Measurements from ENCODE around the gene NBPF11. TPM values are rescaled to one million over a fixed set of nuclear protein-coding genes. Genes with fewer than 3 reads are reported as not detected.
"Not testable (repeated sequence)": the region's sequence is repeated elsewhere in the genome, so short reads cannot be mapped to it uniquely, and the experiment has no call there.

The NBPF11 gene
- total and polyA plus RNA-seq, 8 donors = 8.1 to 40.3 (median 34.3) TPM

GRCh38 chr1:148152795-148153194 is 714 bp upstream of the NBPF11 start:
- H3K9me3 ChIP-seq; ATAC-seq; H3K36me3 ChIP-seq; H3K27ac ChIP-seq; intact Hi-C loops (cut with DNase I); DNase-seq; H3K4me1 ChIP-seq; H3K4me3 ChIP-seq: not testable (repeated sequence)
- H3K27me3 ChIP-seq = peaks cover 0 to 11% of the 10 kb centered on the region in 2 donors

- H3K36me3 ChIP-seq; H3K9me3 ChIP-seq; H3K4me1 ChIP-seq; intact Hi-C loops (cut with DNase I): not testable (repeated sequence)
- DNase-seq (peak in 1 of 4 donors; percentile 87), ATAC-seq (peak; percentile 79)
- peaks cover 0 to 11% of the 10 kb centered on the region in 2 donors for H3K27me3 ChIP-seq
- H3K4me3 ChIP-seq = peak overlapping the region; percentile 50 to 73
- H3K27ac ChIP-seq = peak overlapping the region; percentile 33 to 74
These were observed 686 bp downstream of the NBPF11 start for GRCh38 chr1:148151371-148151819.

GRCh38 chr1:148150945-148151344 is 1.1 kb downstream of the NBPF11 start:
- H3K9me3 ChIP-seq; H3K4me1 ChIP-seq; H3K27ac ChIP-seq; H3K36me3 ChIP-seq; H3K27me3 ChIP-seq; DNase-seq; intact Hi-C loops (cut with DNase I): not testable (repeated sequence)
- peak; percentile 13 for ATAC-seq
- H3K4me3 ChIP-seq = peak overlapping the region; percentile 50 to 73

GRCh38 chr1:148150014-148150413 is 2.1 kb downstream of the NBPF11 start:
- ATAC-seq; H3K27me3 ChIP-seq; DNase-seq; H3K4me3 ChIP-seq; H3K27ac ChIP-seq; H3K4me1 ChIP-seq; intact Hi-C loops (cut with DNase I); H3K36me3 ChIP-seq; H3K9me3 ChIP-seq: not testable (repeated sequence)

- peak in 1 of 4 donors; percentile 59 for DNase-seq
- ATAC-seq = not testable (repeated sequence)
These were observed 2.8 kb downstream of the NBPF11 start for GRCh38 chr1:148149050-148149815.

GRCh38 chr1:148147052-148147838 is 4.8 kb downstream of the NBPF11 start:
- H3K27ac ChIP-seq; H3K27me3 ChIP-seq; H3K9me3 ChIP-seq; H3K4me1 ChIP-seq; ATAC-seq; H3K36me3 ChIP-seq; intact Hi-C loops (cut with DNase I); H3K4me3 ChIP-seq: not testable (repeated sequence)
- peak in 1 of 4 donors; percentile 48 for DNase-seq

More at GRCh38 chr1:148149050-148149815, 2.8 kb downstream of the NBPF11 start:
- H3K27ac ChIP-seq; H3K4me1 ChIP-seq; H3K4me3 ChIP-seq; intact Hi-C loops (cut with DNase I); H3K9me3 ChIP-seq; H3K27me3 ChIP-seq; H3K36me3 ChIP-seq: not testable (repeated sequence)

GRCh38 chr1:148146191-148146997 is 5.7 kb downstream of the NBPF11 start:
- H3K4me1 ChIP-seq; H3K36me3 ChIP-seq; ATAC-seq; H3K9me3 ChIP-seq; intact Hi-C loops (cut with DNase I); H3K4me3 ChIP-seq; H3K27me3 ChIP-seq; H3K27ac ChIP-seq: not testable (repeated sequence)
- DNase-seq = peak in 1 of 4 donors; percentile 59

GRCh38 chr1:148143223-148143622 is 8.9 kb downstream of the NBPF11 start:
- DNase-seq; intact Hi-C loops (cut with DNase I); H3K4me3 ChIP-seq; H3K27me3 ChIP-seq; H3K9me3 ChIP-seq; ATAC-seq; H3K4me1 ChIP-seq; H3K36me3 ChIP-seq; H3K27ac ChIP-seq: not testable (repeated sequence)

GRCh38 chr1:148141936-148142335 is 10.1 kb downstream of the NBPF11 start:
- H3K4me3 ChIP-seq; DNase-seq; H3K9me3 ChIP-seq; H3K36me3 ChIP-seq; H3K27ac ChIP-seq; H3K4me1 ChIP-seq; ATAC-seq; H3K27me3 ChIP-seq; intact Hi-C loops (cut with DNase I): not testable (repeated sequence)

- H3K4me3 ChIP-seq; H3K27ac ChIP-seq; H3K9me3 ChIP-seq; H3K36me3 ChIP-seq; DNase-seq; ATAC-seq; H3K27me3 ChIP-seq; H3K4me1 ChIP-seq; intact Hi-C loops (cut with DNase I): not testable (repeated sequence)
These were observed 13.5 kb downstream of the NBPF11 start for GRCh38 chr1:148138606-148139005.

- H3K36me3 ChIP-seq = peaks cover 0 to 26% of the 10 kb centered on the region in 2 donors
- H3K27ac ChIP-seq; ATAC-seq; H3K4me1 ChIP-seq; H3K27me3 ChIP-seq; DNase-seq; H3K9me3 ChIP-seq; intact Hi-C loops (cut with DNase I); H3K4me3 ChIP-seq: not testable (repeated sequence)
These were observed 29.7 kb downstream of the NBPF11 start for GRCh38 chr1:148122341-148122740.
